ENCODE data around the gene N4BP2L2. TPM values are rescaled to one million over a fixed set of nuclear protein-coding genes. Genes with fewer than 3 reads are reported as not detected.
A peak's percentile ranks its signal among the peaks of the same experiment; 100 is the strongest.

N4BP2L2 gene
- total and polyA plus RNA-seq, 8 donors = 121 to 301 (median 236) TPM

- no peaks in the 10 kb centered on the region for H3K9me3 ChIP-seq
- peak overlapping the region in 1 of 2 donors; percentile 8 for H3K27ac ChIP-seq
- TF ChIP-seq CTCF (IDR thresholded peaks at IDR 0.05) = no peak
- no peaks in the 10 kb centered on the region for H3K4me1 ChIP-seq
- ATAC-seq = peak; percentile 60
- DNase-seq = peak in 1 of 4 donors; percentile 43
- H3K36me3 ChIP-seq = peaks cover 0 to 25% of the 10 kb centered on the region in 2 donors
- H3K4me3 ChIP-seq = no peak overlapping the region
- H3K27me3 ChIP-seq = no peaks in the 10 kb centered on the region
- intact Hi-C loops (cut with DNase I) = no loop called here
These were observed 67.2 kb downstream of the N4BP2L2 start for GRCh38 chr13:32471187-32471922.

GRCh38 chr13:32468502-32469142, 70.0 kb downstream of the N4BP2L2 start:
- DNase-seq (no peak), ATAC-seq (no peak)
- H3K4me1 ChIP-seq = no peaks in the 10 kb centered on the region
- intact Hi-C loops (cut with DNase I) = no loop called here
- H3K27ac ChIP-seq = no peak overlapping the region
- H3K4me3 ChIP-seq = no peak overlapping the region
- no peaks in the 10 kb centered on the region for H3K27me3 ChIP-seq
- no peaks in the 10 kb centered on the region for H3K9me3 ChIP-seq
- peaks cover 0 to 33% of the 10 kb centered on the region in 2 donors for H3K36me3 ChIP-seq
- no peak for TF ChIP-seq CTCF (IDR thresholded peaks at IDR 0.05)

- H3K36me3 ChIP-seq = peaks cover 0 to 24% of the 10 kb centered on the region in 2 donors
- no peaks in the 10 kb centered on the region for H3K27me3 ChIP-seq
- intact Hi-C loops (cut with DNase I) = no loop called here
- H3K4me1 ChIP-seq = peaks cover 0 to 10% of the 10 kb centered on the region in 2 donors
- ATAC-seq (no peak), DNase-seq (no peak)
- peaks cover 4 to 35% of the 10 kb centered on the region in 2 donors for H3K9me3 ChIP-seq
- H3K27ac ChIP-seq = no peak overlapping the region
- TF ChIP-seq CTCF (IDR thresholded peaks at IDR 0.05) = no peak
- no peak overlapping the region for H3K4me3 ChIP-seq
These were observed 82.0 kb downstream of the N4BP2L2 start for GRCh38 chr13:32456591-32456990.

GRCh38 chr13:32455594-32455903, 83.0 kb downstream of the N4BP2L2 start:
- Histone ChIP-seq H3K36me3 (peaks cover 0 to 26% of the 10 kb centered on the region in 2 donors), H3K9me3 (peaks cover 4 to 40% of the 10 kb centered on the region in 2 donors), H3K27ac (no peak overlapping the region), H3K4me3 (no peak overlapping the region), H3K4me1 (peaks cover 0 to 10% of the 10 kb centered on the region in 2 donors), H3K27me3 (no peaks in the 10 kb centered on the region)
- intact Hi-C loops (cut with DNase I) = no loop called here
- DNase-seq = no peak
- ATAC-seq = no peak
- no peak for TF ChIP-seq CTCF (IDR thresholded peaks at IDR 0.05)

GRCh38 chr13:32454886-32455593, 83.6 kb downstream of the N4BP2L2 start:
- ATAC-seq (no peak), DNase-seq (no peak)
- H3K27me3 ChIP-seq = no peaks in the 10 kb centered on the region
- peaks cover 0 to 26% of the 10 kb centered on the region in 2 donors for H3K36me3 ChIP-seq
- H3K9me3 ChIP-seq = peaks cover 4 to 40% of the 10 kb centered on the region in 2 donors
- H3K27ac ChIP-seq = no peak overlapping the region
- TF ChIP-seq CTCF (IDR thresholded peaks at IDR 0.05) = no peak
- H3K4me3 ChIP-seq = no peak overlapping the region
- intact Hi-C loops (cut with DNase I) = no loop called here
- peaks cover 0 to 10% of the 10 kb centered on the region in 2 donors for H3K4me1 ChIP-seq
